ENCODE data around the gene ZNF618.

ZNF618 gene

GRCh38 chr9:114059047-114059803 is 183.1 kb downstream of the ZNF618 start:
- no peak for DNase-seq (ENCODE audit: low read depth)

- DNase-seq (ENCODE audit: low read depth) = no peak
These were observed 184.0 kb downstream of the ZNF618 start for GRCh38 chr9:114060070-114060469.

DNA sequence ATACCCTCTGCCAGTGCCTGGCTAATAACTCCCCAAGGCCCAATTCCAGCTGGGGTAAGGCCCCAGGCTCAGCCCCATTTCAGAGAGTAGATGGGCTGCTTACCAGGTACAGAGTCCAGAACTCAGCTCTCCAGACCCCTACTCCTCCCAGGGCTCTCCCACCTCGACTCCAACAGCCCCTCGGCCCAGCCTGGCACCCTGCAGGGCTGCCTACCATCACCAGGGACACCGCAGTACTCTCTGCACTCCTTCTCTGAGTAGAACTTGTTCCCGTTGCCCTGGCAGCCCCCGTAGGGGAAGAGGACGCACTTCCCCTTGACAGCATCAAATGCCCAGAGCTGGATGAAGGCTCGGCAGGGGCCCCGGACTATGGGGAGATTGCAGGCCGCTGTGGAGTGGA is 184.6 kb downstream of the ZNF618 start:
- no peak for DNase-seq (ENCODE audit: low read depth)

GRCh38 chr9:114061292-114061691 is 185.2 kb downstream of the ZNF618 start:
- DNase-seq (ENCODE audit: low read depth) = no peak

DNA sequence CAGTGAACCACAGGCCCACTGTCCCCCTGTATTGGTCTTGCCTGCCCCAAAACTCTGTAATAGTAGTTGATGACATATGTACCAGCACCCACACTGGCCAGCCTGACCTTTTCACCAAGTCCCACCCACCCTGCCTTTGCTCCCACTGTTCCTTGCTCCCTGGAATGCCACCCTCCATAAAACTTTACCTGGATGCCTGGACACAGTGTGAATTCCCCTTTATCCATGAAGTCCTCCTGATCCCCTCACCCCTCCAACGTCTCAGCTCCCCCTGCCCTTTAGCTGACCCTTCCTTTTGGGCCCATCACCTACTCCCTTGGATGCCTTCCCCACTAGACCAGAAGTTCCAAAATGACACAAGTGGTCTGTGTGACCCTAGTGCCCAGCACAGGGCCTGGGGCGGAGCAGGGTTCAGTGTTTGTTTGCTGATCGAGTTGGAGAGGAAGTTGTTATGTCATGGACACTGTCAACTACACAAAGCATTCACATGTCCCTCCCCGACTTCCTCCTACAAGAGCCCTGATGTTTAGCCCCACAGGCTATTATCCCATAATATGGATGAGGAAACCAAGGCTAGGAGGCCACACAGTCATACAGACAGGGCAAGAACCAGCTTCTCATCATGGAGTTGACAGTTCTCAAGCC is 185.8 kb downstream of the ZNF618 start:
- DNase-seq (ENCODE audit: low read depth) = no peak

GRCh38 chr9:114065304-114065703 is 189.2 kb downstream of the ZNF618 start:
- DNase-seq (ENCODE audit: low read depth) = no peak

DNA sequence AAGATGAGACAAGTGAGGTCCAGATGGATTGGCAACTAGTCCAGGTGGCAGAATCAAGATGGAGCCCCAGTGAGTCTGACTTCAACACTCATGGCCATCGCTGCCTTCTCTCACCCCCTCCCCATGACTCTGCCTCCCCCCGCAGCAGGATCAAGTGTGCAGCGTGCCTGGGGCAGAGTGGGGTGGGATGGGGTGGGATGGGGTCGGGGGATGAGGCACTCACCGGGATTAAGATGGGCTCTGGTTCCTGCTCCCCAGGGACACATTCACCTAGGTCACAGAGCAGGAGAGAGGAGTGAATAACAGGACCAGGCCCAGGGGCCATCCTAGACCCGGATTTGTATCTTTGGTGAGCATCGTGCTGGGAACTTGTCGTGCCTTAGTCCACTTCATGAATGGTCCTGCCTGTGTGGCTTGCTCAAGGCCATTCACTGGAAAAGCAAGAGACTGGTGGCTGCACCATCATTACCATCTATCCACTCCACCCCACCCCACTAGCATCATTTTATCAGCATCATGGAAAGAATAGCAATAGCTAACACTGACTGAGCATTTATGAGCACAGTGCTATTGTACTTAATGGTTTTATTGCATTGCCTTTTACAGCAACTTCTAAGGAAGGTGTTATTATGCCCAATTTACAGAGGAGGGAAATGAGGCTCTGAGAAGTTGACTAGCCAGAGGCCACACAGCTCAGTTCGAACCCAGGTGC is 193.5 kb downstream of the ZNF618 start:
- DNase-seq (ENCODE audit: low read depth) = no peak

- DNase-seq (ENCODE audit: low read depth) = no peak
These were observed 194.3 kb downstream of the ZNF618 start for GRCh38 chr9:114070188-114071103.

- no peak for DNase-seq (ENCODE audit: low read depth)
These were observed 195.2 kb downstream of the ZNF618 start for GRCh38 chr9:114071197-114071795.

- no peak for DNase-seq (ENCODE audit: low read depth)
These were observed 196.4 kb downstream of the ZNF618 start for GRCh38 chr9:114072184-114073140.

DNA sequence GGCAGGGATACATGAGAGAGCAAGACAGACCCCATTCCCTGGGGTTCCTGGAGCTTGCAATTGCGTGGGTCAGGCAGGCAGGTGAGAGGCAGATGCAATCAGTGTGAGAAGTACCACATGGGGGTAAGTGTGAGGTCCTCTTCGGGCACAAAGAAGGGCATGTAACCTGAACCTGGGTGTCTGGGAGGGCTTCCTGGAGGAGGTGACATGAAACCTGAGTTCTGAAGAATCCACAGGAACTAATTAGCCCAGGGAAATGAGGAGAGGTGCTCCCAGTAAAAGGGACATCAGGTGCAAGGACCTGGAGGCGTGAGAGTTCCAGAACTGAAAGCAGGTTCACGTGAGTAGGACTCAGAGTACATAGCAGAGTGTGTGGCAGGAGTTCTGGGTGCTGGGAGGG is 199.5 kb downstream of the ZNF618 start:
- DNase-seq (ENCODE audit: low read depth) = no peak

GRCh38 chr9:114076237-114077161 is 200.4 kb downstream of the ZNF618 start:
- DNase-seq (ENCODE audit: low read depth) = no peak

DNA sequence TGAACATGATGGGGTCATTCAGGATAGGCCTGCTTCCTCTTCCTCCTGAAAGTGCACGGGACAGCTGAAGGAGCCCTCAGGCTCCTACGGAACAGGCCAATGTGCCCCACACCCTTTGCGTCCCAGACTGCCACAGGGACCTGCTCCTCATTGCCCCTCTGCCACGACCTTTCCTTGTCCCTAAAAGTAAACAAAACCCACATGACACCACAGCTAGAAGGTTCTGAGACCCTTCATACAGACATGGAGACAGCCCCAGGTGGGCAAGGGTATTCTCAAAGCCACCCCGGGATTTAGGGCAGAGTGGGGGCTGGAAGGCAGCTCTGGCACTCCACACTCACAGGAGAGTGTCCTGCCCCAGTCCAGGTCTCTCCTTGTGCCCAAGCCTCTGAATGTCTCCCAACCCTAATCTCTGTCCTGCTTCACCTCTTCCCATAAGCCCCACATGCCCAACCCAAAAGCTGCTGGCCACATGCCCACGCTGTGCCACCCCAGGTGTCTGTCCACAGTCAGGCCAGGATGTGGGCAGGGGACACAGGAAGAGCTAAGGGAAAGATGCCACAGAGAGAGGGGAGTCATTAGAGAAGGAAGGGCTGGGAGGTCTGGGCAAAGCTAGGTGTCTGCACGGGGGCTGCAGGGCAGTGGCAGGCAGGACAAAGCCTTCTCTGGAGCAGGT is 201.2 kb downstream of the ZNF618 start:
- no peak for DNase-seq (ENCODE audit: low read depth)

GRCh38 chr9:114078021-114078780 is 202.1 kb downstream of the ZNF618 start, which contains the start of gene AMBP:
TSS of gene AMBP (minus strand) at chr9:114078300. CDS start at chr9:114078209, 91 bp downstream.
- DNase-seq (ENCODE audit: low read depth) = no peak

DNA sequence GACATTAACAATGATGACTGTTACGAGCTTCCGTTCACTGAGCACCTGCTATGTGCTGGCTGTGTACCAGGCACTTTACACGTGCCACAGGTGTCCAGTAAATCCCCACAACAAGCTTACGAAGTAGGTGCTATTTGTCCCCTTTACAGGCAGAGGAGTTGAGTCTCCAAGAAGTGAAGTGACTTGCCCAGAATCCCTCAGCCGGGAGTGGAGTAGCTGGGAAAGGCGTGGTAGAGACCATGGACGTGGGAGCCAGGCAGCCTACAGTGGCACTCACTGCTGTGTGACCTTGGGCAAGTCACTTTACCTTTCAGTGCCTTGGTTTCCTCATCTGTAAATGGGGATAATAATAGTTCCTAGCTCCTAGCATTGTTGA is 202.7 kb downstream of the ZNF618 start:
- no peak for DNase-seq (ENCODE audit: low read depth)

GRCh38 chr9:114080195-114080772 is 204.2 kb downstream of the ZNF618 start:
- DNase-seq (ENCODE audit: low read depth) = no peak

- DNase-seq (ENCODE audit: low read depth) = no peak
These were observed 204.8 kb downstream of the ZNF618 start for GRCh38 chr9:114080773-114081440.

Data from iris pigment epithelial cell (primary cell).